GM18951 (cell line): ENCODE results near the gene SRRM1.

ENCODE experiments used
- POLR2A ChIP-seq: IDR thresholded peaks from 4 replicates; pipeline ENCODE4 v1.6.1; 2011; ENCODE audit warnings: mild to moderate bottlenecking; ENCODE audit not compliant: insufficient read length, insufficient read depth; ENCODE audit errors: extremely low read depth
- in situ Hi-C: fragments of 300-500 bp; cut with MboI; formaldehyde crosslinking; loops from one replicate; pipeline ENCODE4 v1.12.0; 2022; ENCODE audit warnings: low sequenced_read_pairs, mixed read lengths, inconsistent platforms; ENCODE audit not compliant: unreplicated experiment

SRRM1 gene

DNA sequence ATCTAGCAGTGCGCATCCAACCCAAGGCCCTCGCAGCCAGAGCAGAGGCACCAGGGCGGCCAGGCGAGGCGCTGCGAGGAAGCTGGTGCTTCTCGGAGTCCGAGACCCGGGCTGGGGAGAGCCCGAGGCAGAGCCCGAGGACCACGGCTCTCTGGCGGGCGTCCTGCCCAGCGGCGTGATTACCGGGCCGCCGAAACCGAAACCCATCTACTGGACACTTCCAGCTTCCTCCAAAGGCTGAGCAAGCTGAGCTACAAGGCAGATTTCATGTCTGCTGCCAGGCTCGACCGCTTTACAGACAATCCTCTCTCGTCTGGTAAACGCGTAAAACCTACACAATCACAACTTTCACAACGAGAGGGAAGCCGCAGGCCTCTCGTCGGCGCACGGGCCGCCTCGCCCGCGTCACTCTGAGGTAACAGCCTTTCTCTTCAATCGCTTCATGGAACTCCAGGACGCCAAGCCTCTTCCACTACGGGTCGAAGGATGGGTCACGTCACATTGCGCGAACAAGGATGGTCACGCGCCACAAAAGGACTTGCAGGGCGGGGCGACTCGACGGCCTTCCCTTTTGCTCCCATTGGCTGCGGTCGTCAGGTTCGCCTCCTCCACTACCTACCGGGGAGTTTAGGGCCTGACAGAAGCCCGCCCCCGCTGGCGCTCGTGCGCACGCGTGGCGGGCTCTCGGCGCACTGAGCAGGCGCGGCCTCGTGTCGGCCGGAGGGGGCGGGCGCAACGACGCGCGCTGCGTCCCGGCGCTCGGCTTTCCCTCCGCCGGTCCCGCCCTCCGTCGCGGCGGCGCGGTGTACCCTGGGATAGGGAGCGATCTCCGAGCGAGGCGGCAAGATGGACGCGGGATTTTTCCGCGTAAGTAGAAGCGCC is at the start of gene SRRM1:
Gene SRRM1, plus strand, starts transcription at position 822 of the 882 bp plus-strand sequence. Its CDS starts 25 bp downstream, at position 847.
- in situ Hi-C loops, result no loop called here
- TF ChIP-seq POLR2A, result peak; percentile 86

- in situ Hi-C loops, result no loop called here
- TF ChIP-seq POLR2A, result no peak
Observed at GRCh38 chr1:24594328-24594598, 48.8 kb upstream of the SRRM1 start.

DNA sequence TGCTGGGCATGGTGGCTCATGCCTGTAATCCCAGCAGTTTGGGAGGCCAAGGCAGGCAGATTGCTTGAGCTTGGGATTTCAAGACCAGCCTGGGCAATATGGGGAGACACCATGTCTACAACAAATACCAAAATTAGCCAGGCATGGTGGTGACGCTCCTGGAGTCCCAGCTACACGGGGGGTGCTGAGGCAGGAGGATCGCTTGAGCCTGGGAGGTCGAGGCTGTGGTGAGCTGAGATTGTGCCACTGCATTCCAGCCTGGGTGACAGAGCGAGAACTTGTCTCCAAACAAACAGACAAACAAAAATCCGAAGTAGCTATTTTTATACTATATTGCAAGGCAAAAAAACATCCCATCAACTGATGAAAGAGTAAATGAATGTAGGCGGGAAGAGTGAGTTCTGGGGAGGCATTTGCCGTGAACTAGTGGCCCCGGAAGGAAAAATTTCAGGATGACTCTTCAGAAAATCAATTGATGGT is 46.7 kb upstream of the SRRM1 start:
- in situ Hi-C loops, result no loop called here

GRCh38 chr1:24599265-24599664 is 43.8 kb upstream of the SRRM1 start:
- in situ Hi-C loops, result no loop called here

More for the DNA sequence above, 46.7 kb upstream of the SRRM1 start:
- TF ChIP-seq POLR2A, result no peak

DNA sequence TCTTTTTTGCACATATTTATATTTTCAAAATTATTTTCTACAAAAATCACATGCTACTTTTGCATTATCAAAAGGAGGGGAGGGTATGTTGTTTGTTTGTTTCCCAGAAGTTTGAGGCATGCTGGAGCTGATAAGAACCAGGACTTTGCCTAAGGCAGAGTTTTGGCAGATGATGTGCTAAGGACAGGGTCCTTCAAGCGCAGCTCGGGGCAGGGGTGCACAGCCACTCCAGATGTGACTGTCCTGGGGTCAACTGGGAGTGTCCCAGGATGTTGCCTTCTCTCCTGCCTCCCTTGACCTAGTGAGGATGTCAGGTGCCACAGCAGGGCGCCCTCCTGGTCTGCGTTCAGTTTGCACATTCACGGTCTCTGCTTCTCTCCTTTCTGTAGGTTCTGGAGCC is 42.6 kb upstream of the SRRM1 start:
- in situ Hi-C loops, result no loop called here
- TF ChIP-seq POLR2A, result no peak

More at GRCh38 chr1:24599265-24599664, 43.8 kb upstream of the SRRM1 start:
- no peak for TF ChIP-seq POLR2A

GRCh38 chr1:24605534-24606295 is 37.4 kb upstream of the SRRM1 start:
- in situ Hi-C loops, result no loop called here
- TF ChIP-seq POLR2A, result no peak

- in situ Hi-C loops, result no loop called here
- no peak for TF ChIP-seq POLR2A
Observed at GRCh38 chr1:24606296-24606605, 36.9 kb upstream of the SRRM1 start.

- no peak for TF ChIP-seq POLR2A
Observed at GRCh38 chr1:24606621-24607020, 36.5 kb upstream of the SRRM1 start.

DNA sequence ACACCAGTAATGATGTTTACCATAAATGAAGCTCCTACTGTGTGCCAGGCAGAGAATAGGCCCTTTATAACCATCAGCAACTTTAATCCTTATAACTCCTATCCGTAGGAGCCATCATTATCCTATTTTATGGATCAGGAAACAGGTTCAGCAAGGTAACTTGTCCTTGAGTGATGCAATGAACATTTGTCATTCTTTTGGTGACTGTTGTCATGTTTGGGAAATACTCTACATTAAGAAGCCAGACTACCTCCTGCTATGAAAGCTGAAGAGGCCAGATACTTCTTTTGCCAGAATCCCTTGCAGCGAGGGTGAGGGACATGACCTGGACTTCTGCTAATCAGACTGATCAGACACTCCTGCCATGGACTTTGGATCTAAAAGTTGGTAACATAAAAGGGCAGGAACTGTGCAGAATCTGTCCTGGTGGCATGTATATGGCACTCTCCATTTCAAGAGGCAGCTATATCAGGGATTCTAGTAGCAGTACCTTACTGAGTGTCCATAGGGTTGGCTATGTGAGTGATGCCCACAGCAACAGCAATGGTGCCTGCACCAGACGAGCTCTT is 33.1 kb upstream of the SRRM1 start:
- TF ChIP-seq POLR2A, result no peak
- in situ Hi-C loops, result no loop called here

More at GRCh38 chr1:24606621-24607020, 36.5 kb upstream of the SRRM1 start:
- in situ Hi-C loops, result no loop called here

- in situ Hi-C loops, result no loop called here
- TF ChIP-seq POLR2A, result no peak
Observed at GRCh38 chr1:24619376-24619775, 23.7 kb upstream of the SRRM1 start.

GRCh38 chr1:24620678-24621077 is 22.4 kb upstream of the SRRM1 start:
- in situ Hi-C loops, result no loop called here
- TF ChIP-seq POLR2A, result no peak

GRCh38 chr1:24621121-24621520 is 22.0 kb upstream of the SRRM1 start:
- in situ Hi-C loops, result no loop called here
- TF ChIP-seq POLR2A, result no peak

GRCh38 chr1:24622218-24622617 is 20.9 kb upstream of the SRRM1 start:
- in situ Hi-C loops, result no loop called here
- no peak for TF ChIP-seq POLR2A
